ENCODE measurements around the gene TMCO5A.
"Not testable (repeated sequence)": the region's sequence is repeated elsewhere in the genome, so short reads cannot be mapped to it uniquely, and the experiment has no call there.

- not testable (repeated sequence) for TF ChIP-seq REST (IDR thresholded peaks at IDR 0.05); CBX2 (IDR thresholded peaks at IDR 0.05; ENCODE audit: borderline replicate concordance, low read depth)
These were observed 26.3 kb downstream of the TMCO5A start for GRCh38 chr15:37960742-37961141.

Data from A549 (cell line).